Heart right ventricle (tissue), 16 donors: Measurements from ENCODE around the gene TRMT2A. TPM values are rescaled to one million over a fixed set of nuclear protein-coding genes. Genes with fewer than 3 reads are reported as not detected.

ENCODE experiments used
- ATAC-seq, 8 donors: fragments of 200-7000 bp; cut with Tn5 transposase; one replicate each; pipeline ENCODE4 v1.9.1; 2020; ENCODE audit warnings: mild to moderate bottlenecking in 8 of 8, moderate library complexity in 8 of 8, moderate number of reproducible peaks in 1 of 8
- DNase-seq, 2 donors: peaks; one replicate each; pipeline ENCODE4 v3.0.0-alpha.2; 2020
- H3K27ac ChIP-seq, 10 donors: fragments of 200-600 bp; sonication (generic) in 2 of 10; one replicate each; pipeline versions ENCODE4 v1.5.0 to v1.8.0; 2020 to 2022; ENCODE audit warnings: mild to moderate bottlenecking in 3 of 10
- H3K27me3 ChIP-seq, 7 donors: fragments of 200-600 bp; one replicate each; pipeline ENCODE4 v1.8.0; 2021 to 2022; ENCODE audit warnings: mild to moderate bottlenecking in 2 of 7
- H3K36me3 ChIP-seq, 9 donors: fragments of 200-600 bp; sonication (generic) in 1 of 9; one replicate each; pipeline versions ENCODE4 v1.5.0 to v1.8.0; 2020 to 2022; ENCODE audit warnings: mild to moderate bottlenecking in 2 of 9
- H3K4me1 ChIP-seq, 9 donors: fragments of 200-600 bp; sonication (generic) in 1 of 9; one replicate each; pipeline versions ENCODE4 v1.5.0 to v1.8.0; 2020 to 2022; ENCODE audit warnings: mild to moderate bottlenecking in 4 of 9
- H3K4me3 ChIP-seq, 10 donors: fragments of 200-600 bp; sonication (generic) in 2 of 10; one replicate each; pipeline versions ENCODE4 v1.5.0 to v1.8.0; 2020 to 2022; ENCODE audit warnings: mild to moderate bottlenecking in 7 of 10, moderate library complexity in 2 of 10
- H3K9me3 ChIP-seq, 11 donors: fragments of 200-600 bp in 10 of 11; sonication (generic) in 2 of 11; one replicate each; pipeline versions ENCODE4 v1.5.0 to v1.8.0; 2013 to 2022; ENCODE audit warnings: mild to moderate bottlenecking in 2 of 11, control low read depth in 1 of 11, moderate library complexity in 1 of 11
- WGBS, 2 donors: extraction: QIAGEN DNeasy Blood & Tissue Kit; methylation state at CpG; one replicate each; pipeline ENCODE4 v1.1.7; 2013; ENCODE audit warnings: inconsistent platforms in 1 of 2; 5-methylcytosine and 5-hydroxymethylcytosine counted together
- intact Hi-C, 10 donors: fragments of 100-400 bp; cut with DNase I; formaldehyde crosslinking; loops; one replicate each; pipeline versions ENCODE4 v1.11.1 to v1.14.2; 2022
- polyA plus RNA-seq, 2 donors: library from polyadenylated mRNA; stranded (reverse); fragments of 200-250 nt; gene quantifications; one replicate each; pipeline ENCODE4 v1.2.3, GENCODE V29; 2013
- total RNA-seq, 10 donors: library from RNA; stranded (reverse); fragmentation: NEBNext Ultra II Directional in 3 of 10; extraction: Animal tissue kit (Norgen Biotek cat#: 25700) in 3 of 10; gene quantifications; one replicate each; pipeline versions ENCODE4 v1.2.1 to v1.2.4, GENCODE V29; 2021 to 2023
- TF ChIP-seq, protein P1 (sequence below), 9 donors: fragments of 200-600 bp; sonication (generic) in 2 of 9; IDR thresholded peaks; one replicate each; pipeline versions ENCODE4 v1.5.0 to v1.8.0; 2021 to 2022; ENCODE audit warnings: antibody characterized with exemption in 9 of 9, mild to moderate bottlenecking in 5 of 9, moderate library complexity in 1 of 9
- donor health status: Arrhythmogenic right ventricular cardiomyopathy.
- donor health status: ischemic (EF 13 %, LVEDD 7.1; RV severe dilation, severe dysfunction).
- donor health status: healthy with polysubstance abuse.
- donor health status: DM: no; HTN: yes; CAD: no.
- donor health status: DM: no; HTN: no; CAD: no.
- donor health status: ischemic (EF 25% LVEDD 6.9; RV normal size, moderate dysfunction).
- donor health status: ischemic (EF 25% LVEDD 5.7; RV mildly dilated, moderate dysfunction).
- donor health status: healthy.
- donor health status: DM: yes; HTN: yes; CAD: no.
- donor health status: Ischemic cardiomyopathy.
- donor health status: ischemic (EF 35%, LVEDD 5.7; RV mildly dilated, moderate dysfunction).
- donor health status: nonischemic (EF 11% LVEDD 7.7; RV severe dilation, severe dysfunction).
- donor health status: DM: yes; HTN: yes; CAD: no.
- donor health status: PGD.
- donor health status: ischemic (EF 29% LVEDD 5.4; RV normal size, mild dysfunction).
- donor health status: nonischemic (EF 23%, LVEDD 6.1; RV moderate dilation, normal function).

The TRMT2A gene
- total and polyA plus RNA-seq, 12 donors: 18.4 to 58.2 (median 26.0) TPM

DNA sequence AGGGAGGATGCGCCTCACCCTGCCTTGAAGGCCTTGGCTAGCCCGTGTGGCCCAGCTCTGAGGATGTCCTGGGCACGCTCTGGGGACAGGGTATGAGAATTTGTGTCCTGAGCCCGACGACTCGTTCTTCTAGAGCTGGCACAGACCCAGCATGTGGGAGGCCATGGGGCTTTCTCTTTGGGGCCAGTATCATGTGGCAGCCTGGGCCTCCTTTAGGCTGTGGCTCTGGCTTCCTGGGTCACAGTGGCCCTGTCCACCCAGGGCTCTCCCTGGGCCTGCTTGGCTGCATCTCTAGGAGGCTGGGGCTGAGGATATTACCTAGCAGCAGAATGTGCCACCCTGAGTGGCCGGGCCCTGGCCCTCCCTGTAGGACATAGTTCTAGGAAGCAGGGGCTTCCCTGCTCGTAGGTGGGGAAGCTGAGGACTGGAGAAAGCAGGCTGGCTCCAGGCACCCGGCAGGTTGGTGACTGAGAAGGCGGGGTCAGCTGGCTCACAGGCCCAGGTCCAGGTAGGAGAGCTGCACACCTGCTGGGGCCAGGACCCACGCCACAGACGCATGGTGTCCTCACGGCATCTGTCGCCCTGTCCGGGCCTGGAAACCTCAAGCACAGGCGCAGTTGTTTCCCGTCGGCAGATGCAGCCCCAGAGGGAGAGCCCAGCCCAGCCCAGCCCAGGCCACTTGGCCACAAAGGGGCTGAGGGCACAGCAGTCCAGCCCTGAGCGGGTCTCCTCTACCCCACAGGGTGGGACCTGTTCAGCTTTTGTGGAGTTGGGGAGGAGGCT, 27.0 kb upstream of the TRMT2A start:
- Histone ChIP-seq H3K27ac (no peak overlapping the region), H3K4me1 (peaks cover 0 to under 1% (median 0%) of the 10 kb centered on the region in 9 donors), H3K36me3 (peaks cover 0 to 60% (median 7%) of the 10 kb centered on the region in 9 donors), H3K9me3 (no peaks in the 10 kb centered on the region), H3K4me3 (no peak overlapping the region), H3K27me3 (no peaks in the 10 kb centered on the region)
- TF ChIP-seq, protein P1, sequence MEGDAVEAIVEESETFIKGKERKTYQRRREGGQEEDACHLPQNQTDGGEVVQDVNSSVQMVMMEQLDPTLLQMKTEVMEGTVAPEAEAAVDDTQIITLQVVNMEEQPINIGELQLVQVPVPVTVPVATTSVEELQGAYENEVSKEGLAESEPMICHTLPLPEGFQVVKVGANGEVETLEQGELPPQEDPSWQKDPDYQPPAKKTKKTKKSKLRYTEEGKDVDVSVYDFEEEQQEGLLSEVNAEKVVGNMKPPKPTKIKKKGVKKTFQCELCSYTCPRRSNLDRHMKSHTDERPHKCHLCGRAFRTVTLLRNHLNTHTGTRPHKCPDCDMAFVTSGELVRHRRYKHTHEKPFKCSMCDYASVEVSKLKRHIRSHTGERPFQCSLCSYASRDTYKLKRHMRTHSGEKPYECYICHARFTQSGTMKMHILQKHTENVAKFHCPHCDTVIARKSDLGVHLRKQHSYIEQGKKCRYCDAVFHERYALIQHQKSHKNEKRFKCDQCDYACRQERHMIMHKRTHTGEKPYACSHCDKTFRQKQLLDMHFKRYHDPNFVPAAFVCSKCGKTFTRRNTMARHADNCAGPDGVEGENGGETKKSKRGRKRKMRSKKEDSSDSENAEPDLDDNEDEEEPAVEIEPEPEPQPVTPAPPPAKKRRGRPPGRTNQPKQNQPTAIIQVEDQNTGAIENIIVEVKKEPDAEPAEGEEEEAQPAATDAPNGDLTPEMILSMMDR (IDR thresholded peaks at IDR 0.05): no peak
- DNase-seq (no peak), ATAC-seq (no peak)
- intact Hi-C loops: no loop called here
- 87 to 88% methylated on average over 19 of the region's 19 CpGs for WGBS, 2 donors

DNA sequence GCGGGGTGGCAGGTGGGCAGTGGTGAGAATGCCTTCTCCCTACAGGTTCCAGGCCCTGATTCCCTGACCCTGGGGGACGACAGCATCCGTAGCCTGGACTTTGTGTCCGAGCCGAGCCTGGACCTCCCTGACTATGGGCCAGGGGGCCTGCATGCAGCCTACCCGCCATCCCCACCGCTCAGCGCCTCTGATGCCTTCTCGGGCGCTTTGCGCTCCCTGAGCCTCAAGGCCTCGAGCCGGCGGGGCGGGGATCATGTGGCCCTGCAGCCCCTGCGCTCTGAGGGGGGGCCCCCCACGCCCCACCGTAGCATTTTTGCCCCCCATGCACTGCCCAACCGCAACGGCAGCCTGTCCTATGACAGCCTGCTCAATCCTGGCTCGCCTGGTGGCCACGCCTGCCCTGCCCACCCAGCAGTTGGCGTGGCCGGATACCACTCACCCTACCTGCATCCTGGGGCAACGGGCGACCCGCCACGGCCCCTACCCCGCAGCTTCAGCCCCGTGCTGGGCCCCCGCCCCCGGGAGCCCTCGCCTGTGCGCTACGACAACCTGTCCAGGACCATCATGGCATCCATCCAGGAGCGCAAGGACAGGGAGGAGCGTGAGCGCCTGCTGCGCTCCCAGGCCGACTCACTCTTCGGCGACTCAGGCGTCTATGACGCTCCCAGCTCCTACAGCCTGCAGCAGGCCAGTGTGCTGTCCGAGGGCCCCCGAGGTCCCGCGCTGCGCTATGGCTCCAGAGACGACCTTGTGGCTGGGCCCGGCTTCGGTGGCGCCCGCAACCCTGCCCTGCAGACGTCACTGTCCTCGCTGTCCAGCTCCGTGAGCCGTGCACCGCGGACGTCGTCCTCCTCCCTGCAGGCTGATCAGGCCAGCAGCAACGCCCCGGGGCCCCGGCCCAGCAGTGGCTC, 25.9 kb upstream of the TRMT2A start:
- DNase-seq (no peak), ATAC-seq (no peak)
- TF ChIP-seq, protein P1 (IDR thresholded peaks at IDR 0.05): no peak
- H3K4me3 ChIP-seq: no peak overlapping the region
- H3K27ac ChIP-seq: no peak overlapping the region
- peaks cover 8 to 11% (median 9%) of the 10 kb centered on the region in 9 donors for H3K4me1 ChIP-seq
- no peaks in the 10 kb centered on the region for H3K27me3 ChIP-seq
- peaks cover 0 to 60% (median 7%) of the 10 kb centered on the region in 9 donors for H3K36me3 ChIP-seq
- no peaks in the 10 kb centered on the region for H3K9me3 ChIP-seq
- WGBS, 2 donors: 95 to 96% methylated on average over 63 to 65 of the region's 65 CpGs
- intact Hi-C loops: no loop called here

DNA sequence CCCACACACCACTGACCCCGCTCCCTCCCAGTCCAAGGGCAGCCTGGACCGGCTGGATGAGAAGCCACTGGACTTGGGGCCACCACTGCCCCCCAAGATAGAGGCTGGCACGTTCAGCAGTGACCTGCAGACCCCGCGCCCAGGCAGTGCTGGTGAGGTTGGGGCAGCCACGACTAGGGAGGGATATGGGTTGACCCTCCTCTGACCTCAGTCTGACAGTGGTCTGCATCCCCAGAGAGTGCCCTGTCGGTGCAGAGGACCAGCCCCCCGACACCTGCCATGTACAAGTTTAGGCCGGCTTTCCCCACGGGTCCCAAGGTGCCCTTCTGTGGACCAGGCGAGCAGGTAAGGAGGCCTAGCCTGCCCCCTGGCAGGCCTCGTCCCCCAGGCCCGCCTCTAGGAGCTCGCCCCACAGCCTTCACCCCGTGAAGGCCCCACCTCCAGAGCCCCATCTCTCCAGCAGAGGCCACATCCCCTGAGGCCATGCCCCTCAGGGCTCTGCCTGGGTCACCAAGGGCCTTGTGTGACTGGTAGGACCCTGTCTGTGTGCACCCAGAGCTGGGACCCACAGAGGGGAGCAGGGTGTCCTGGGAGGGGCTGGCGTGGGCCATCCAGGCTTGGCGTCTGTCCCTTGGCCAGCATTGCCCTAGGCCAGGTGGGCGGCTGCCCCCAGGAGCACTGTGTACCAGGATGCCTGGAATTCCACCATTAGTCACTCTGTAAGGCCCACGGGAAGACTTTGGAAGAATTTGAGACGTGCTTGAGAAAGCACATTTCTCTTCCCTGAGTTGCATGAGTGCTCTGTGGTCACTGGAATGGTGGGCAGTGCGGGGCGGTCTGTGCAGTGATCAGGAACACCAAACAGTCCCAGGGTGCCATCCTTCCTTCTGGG, 24.4 kb upstream of the TRMT2A start:
- intact Hi-C loops: no loop called here
- H3K36me3 ChIP-seq: peaks cover 0 to 60% (median 7%) of the 10 kb centered on the region in 9 donors
- 88% methylated on average over 22 of the region's 22 CpGs for WGBS, 2 donors

More for the DNA sequence above, 24.4 kb upstream of the TRMT2A start:
- Histone ChIP-seq H3K27ac (no peak overlapping the region), H3K9me3 (no peaks in the 10 kb centered on the region), H3K4me1 (peaks cover 23 to 26% (median 24%) of the 10 kb centered on the region in 9 donors), H3K4me3 (no peak overlapping the region), H3K27me3 (no peaks in the 10 kb centered on the region)
- ATAC-seq: no peak
- DNase-seq: no peak
- TF ChIP-seq, protein P1 (IDR thresholded peaks at IDR 0.05): no peak
